GM12878 (cell line): ENCODE data around the gene TEKT1. TPM values are rescaled to one million over a fixed set of nuclear protein-coding genes. Genes with fewer than 3 reads are reported as not detected.

ENCODE experiments used
- ATAC-seq: fragments of 200-7000 bp; cut with Tn5 transposase; 3 replicates; pipeline ENCODE4 v1.9.1; 2020; ENCODE audit warnings: mild to moderate bottlenecking, moderate library complexity
- BruUV-seq: library from RNA; stranded (reverse); fragments of 400-500 nt; replicated peaks from 2 replicates; lab custom pipeline; 2021; lab: Mats Ljungman, UMichigan
- CTCF ChIA-PET: fragments of 300-600 bp; sonication (Branson Sonifier 250); formaldehyde crosslinking; extraction: SDS; loops from one replicate; lab custom pipeline; 2021; ENCODE audit warnings: inconsistent platforms; lab: Yijun Ruan, JAX
- POLR2A ChIA-PET: fragments of 350-600 bp; formaldehyde crosslinking; extraction: SDS; loops from one replicate; lab custom pipeline; 2021; ENCODE audit warnings: inconsistent platforms; lab: Charles Lee
- RAD21 ChIA-PET: fragments of 300-600 bp; sonication (Branson Sonifier 250); formaldehyde crosslinking; loops from one replicate; lab custom pipeline; 2023; ENCODE audit warnings: antibody characterized with exemption; ENCODE audit not compliant: unreplicated experiment; lab: Charles Lee
- SMC1A ChIA-PET: fragments of 300-600 bp; sonication (Branson Sonifier 250); formaldehyde crosslinking; loops from one replicate; lab custom pipeline; 2023; ENCODE audit not compliant: unreplicated experiment, uncharacterized antibody; lab: Charles Lee
- DNase-seq: peaks from one replicate; pipeline ENCODE4 v3.0.0-alpha.2; 2011; ENCODE audit warnings: low read depth, low spot score
- FAIRE-seq: peaks from 3 replicates; lab custom pipeline; 2011; peaks lifted over from hg19 to GRCh38; lab: Jason Lieb, UNC
- H2AFZ ChIP-seq: 2 replicates; pipeline ENCODE4 v1.6.0; 2011; ENCODE audit warnings: low read depth, low read length, control low read depth; ENCODE audit not compliant: control insufficient read depth
- H3K27ac ChIP-seq: 2 replicates; pipeline ENCODE4 v1.5.1; 2011; ENCODE audit warnings: control low read depth; ENCODE audit not compliant: control insufficient read depth, insufficient read depth
- H3K27me3 ChIP-seq, 2 experiments: replicated peaks in 1 of 2; 2 replicates each; pipeline versions ENCODE4 v1.6.0 to v1.6.1; 2011; ENCODE audit warnings: low read length in 1 of 2; ENCODE audit not compliant: control insufficient read depth in 2 of 2, insufficient read depth in 2 of 2
- H3K36me3 ChIP-seq, 2 experiments: 2 replicates each; pipeline ENCODE4 v1.5.1; 2011; ENCODE audit warnings: low read length in 1 of 2; ENCODE audit not compliant: control insufficient read depth in 2 of 2, insufficient read depth in 2 of 2
- H3K4me1 ChIP-seq: 2 replicates; pipeline ENCODE4 v1.6.1; 2011; ENCODE audit warnings: mild to moderate bottlenecking, low read length, moderate library complexity, mixed read lengths; ENCODE audit not compliant: control insufficient read depth, insufficient read depth
- H3K4me2 ChIP-seq: 2 replicates; pipeline ENCODE4 v1.6.0; 2011; ENCODE audit warnings: control low read depth; ENCODE audit not compliant: control insufficient read depth, insufficient read depth
- H3K4me3 ChIP-seq: fragments of 200-600 bp; sonication (generic); 2 replicates; pipeline ENCODE4 v1.5.1; 2016
- H3K79me2 ChIP-seq: 2 replicates; pipeline ENCODE4 v1.6.0; 2011; ENCODE audit warnings: low read length; ENCODE audit not compliant: control insufficient read depth, insufficient read depth
- H3K9ac ChIP-seq: 2 replicates; pipeline ENCODE4 v1.8.0; 2011; ENCODE audit warnings: low read length, control low read depth, mixed read lengths; ENCODE audit not compliant: control insufficient read depth, insufficient read depth
- H3K9me3 ChIP-seq: replicated peaks from 3 replicates; pipeline ENCODE4 v1.5.1; 2011; ENCODE audit warnings: mild to moderate bottlenecking, low read length; ENCODE audit not compliant: control insufficient read depth, insufficient read depth
- H4K20me1 ChIP-seq: 2 replicates; pipeline ENCODE4 v1.6.0; 2011; ENCODE audit not compliant: control insufficient read depth, insufficient read depth
- MYC ChIP-seq: IDR thresholded peaks from 2 replicates; pipeline ENCODE4 v1.6.1; 2011; ENCODE audit warnings: mild to moderate bottlenecking, low read length, moderate library complexity, inconsistent platforms; ENCODE audit not compliant: insufficient read depth, insufficient replicate concordance, insufficient read length, severe bottlenecking
- PKNOX1 ChIP-seq: fragments of 450-650 bp; IDR thresholded peaks from 2 replicates; pipeline ENCODE4 v1.6.1; 2016; ENCODE audit warnings: mild to moderate bottlenecking
- REST ChIP-seq: IDR thresholded peaks from 2 replicates; pipeline ENCODE4 v1.6.1; 2012; ENCODE audit warnings: mild to moderate bottlenecking, low read depth, low read length
- TARDBP ChIP-seq: IDR thresholded peaks from 2 replicates; pipeline ENCODE4 v1.6.1; 2016; ENCODE audit warnings: borderline replicate concordance
- WGBS: methylation state at CpG from one replicate; pipeline ENCODE4 v1.1.6; 2016; ENCODE audit warnings: low lambda C conversion rate; ENCODE audit not compliant: insufficient replicate concordance, insufficient coverage; ENCODE audit errors: missing lambda C conversion rate; 5-methylcytosine and 5-hydroxymethylcytosine counted together
- in situ Hi-C: fragments of 300-500 bp; cut with MboI; formaldehyde crosslinking; loops from 9 replicates; pipeline ENCODE4 v1.14.3; 2018; ENCODE audit warnings: mixed read lengths
- intact Hi-C: fragments of 100-400 bp; cut with micrococcal nuclease; formaldehyde crosslinking; loops from one replicate; pipeline ENCODE4 v1.14.2; 2022; ENCODE audit not compliant: unreplicated experiment
- polyA plus RNA-seq, 11 experiments: library from polyadenylated mRNA; depleted of rRNA in 4 of 11; unstranded in 6 of 11; stranded (reverse) in 5 of 11; fragments of >200 nt; fragmentation: Nextera tagmentation in 4 of 11; fragmentation: Illumina TruSeq in 1 of 11; extraction: Ambion mirVana in 4 of 11; extraction: Trizol in 1 of 11; gene quantifications; 1 replicate in 1 of 11; 2 replicates in 10 of 11; pipeline versions ENCODE4 v1.2.1 to v1.2.3, GENCODE V29; 2011 to 2016; ENCODE audit warnings: inconsistent platforms in 2 of 11, missing spikeins in 2 of 11, low read depth in 1 of 11
- total RNA-seq, 4 experiments: library from RNA; depleted of rRNA in 3 of 4; stranded (reverse); fragments of >200 nt in 3 of 4; fragmentation: Illumina TruSeq in 1 of 4; extraction: Trizol in 1 of 4; gene quantifications; 2 replicates each; pipeline versions ENCODE4 v1.2.1 to v1.2.3, GENCODE V29; 2013 to 2021

Gene TEKT1
- total and polyA plus RNA-seq, 10 of the 15 experiments (the other 5 are each of a cell fraction or from before 2014, with no cell fraction given), result not detected

- no peaks in the 10 kb centered on the region for H4K20me1 ChIP-seq
- DNase-seq (no peak), ATAC-seq (no peak), FAIRE-seq (no peak)
- in situ Hi-C loops (no loop called here), intact Hi-C loops (loop anchor here (10.0 kb wide), 2 partner anchors 87 to 263 kb away; partner anchors contain the start of gene RNASEK)
- peak overlapping the region; percentile 64 for H2AFZ ChIP-seq
- no peaks in the 10 kb centered on the region; a peak in 1 of 4 replicates for H3K36me3 ChIP-seq
- H3K79me2 ChIP-seq, result peaks cover 18% of the 10 kb centered on the region
- peaks cover 15% of the 10 kb centered on the region for H3K4me1 ChIP-seq
- ChIA-PET POLR2A (no interaction called here), RAD21 (no interaction called here), SMC1A (interaction anchor here (1.1 kb wide), 1 partner anchor 12 kb away, joined by 3 read pairs; no protein-coding TSS in a partner anchor), CTCF (interaction anchor here (0.7 to 1.4 kb wide), 3 partner anchors 19 to 83 kb away, joined by 3 read pairs; no protein-coding TSS in a partner anchor)
- BruUV-seq, result no TSS peak
- TF ChIP-seq REST, result no peak
- no peak for TF ChIP-seq TARDBP
- no peak for TF ChIP-seq MYC
- TF ChIP-seq PKNOX1, result 0 out of 2 replicates have a peak, but pooled peaks have one; percentile 18
- peak overlapping the region; percentile 15; the same call in 1 of the 2 replicates for H3K27ac ChIP-seq
- H3K9me3 ChIP-seq, result no peaks in the 10 kb centered on the region
- no peaks in the 10 kb centered on the region for H3K27me3 ChIP-seq
- 46% methylated on average over 7 of the region's 7 CpGs for WGBS
- H3K4me2 ChIP-seq, result no peak overlapping the region
- no peak overlapping the region for H3K4me3 ChIP-seq
- H3K9ac ChIP-seq, result no peak overlapping the region
Observed at GRCh38 chr17:6752068-6752909, 79.2 kb downstream of the TEKT1 start.
